CD4-positive, CD25-positive, alpha-beta regulatory T cell (primary cell): ENCODE results near the gene GPR87. TPM values are rescaled to one million over a fixed set of nuclear protein-coding genes. Genes with fewer than 3 reads are reported as not detected.

ENCODE experiments used
- ATAC-seq, 2 donors: fragments of 150-1000 bp; cut with Tn5 transposase; one replicate each; pipeline ENCODE4 v1.10.0; 2021; ENCODE audit warnings: low read depth in 2 of 2, moderate number of reproducible peaks in 2 of 2, moderate library complexity in 1 of 2
- DNase-seq, 3 donors: peaks; one replicate each; pipeline versions ENCODE4 v3.0.0 to v3.0.0-alpha.2; 2012 to 2022; ENCODE audit warnings: mixed read lengths in 1 of 3
- H3K27ac ChIP-seq: one replicate; pipeline ENCODE4 v1.7.0; 2013; ENCODE audit warnings: mild to moderate bottlenecking, low read length; ENCODE audit not compliant: insufficient read depth, poor library complexity, severe bottlenecking
- H3K27me3 ChIP-seq: one replicate; pipeline ENCODE4 v1.7.0; 2013; ENCODE audit warnings: low read length; ENCODE audit not compliant: control insufficient read depth, insufficient read depth
- H3K36me3 ChIP-seq: one replicate; pipeline ENCODE4 v1.7.0; 2013; ENCODE audit warnings: mild to moderate bottlenecking, low read length, moderate library complexity; ENCODE audit not compliant: control insufficient read depth, insufficient read depth
- H3K4me1 ChIP-seq: 2 replicates; pipeline ENCODE4 v1.7.0; 2013; ENCODE audit warnings: mild to moderate bottlenecking, low read length; ENCODE audit not compliant: insufficient read depth, control insufficient read depth, poor library complexity, severe bottlenecking
- H3K4me3 ChIP-seq: one replicate; pipeline ENCODE4 v1.7.0; 2013; ENCODE audit warnings: low read depth, mild to moderate bottlenecking, low read length, moderate library complexity
- H3K9me3 ChIP-seq, 2 experiments: 1 replicate in 1 of 2; 2 replicates in 1 of 2; pipeline ENCODE4 v1.7.0; 2013; ENCODE audit warnings: low read length in 2 of 2, mild to moderate bottlenecking in 1 of 2, moderate library complexity in 1 of 2; ENCODE audit not compliant: control insufficient read depth in 2 of 2
- H3K27ac Mint-ChIP-seq, 3 donors: one replicate each; pipeline ENCODE4 v1.8.0; 2020 to 2022; ENCODE audit warnings: mild to moderate bottlenecking in 3 of 3, mixed read lengths in 3 of 3, moderate library complexity in 2 of 3
- H3K27me3 Mint-ChIP-seq: one replicate; pipeline ENCODE4 v1.8.0; 2022; ENCODE audit warnings: mild to moderate bottlenecking, mixed read lengths
- H3K36me3 Mint-ChIP-seq: one replicate; pipeline ENCODE4 v1.8.0; 2020; ENCODE audit warnings: mixed read lengths
- H3K4me1 Mint-ChIP-seq, 4 donors: one replicate each; pipeline ENCODE4 v1.8.0; 2020 to 2022; ENCODE audit warnings: mixed read lengths in 4 of 4, mild to moderate bottlenecking in 1 of 4
- H3K4me3 Mint-ChIP-seq, 4 donors: one replicate each; pipeline ENCODE4 v1.8.0; 2020 to 2022; ENCODE audit warnings: mild to moderate bottlenecking in 4 of 4, mixed read lengths in 4 of 4, moderate library complexity in 3 of 4
- H3K9me3 Mint-ChIP-seq, 7 donors: one replicate each; pipeline ENCODE4 v1.8.0; 2020 to 2022; ENCODE audit warnings: mixed read lengths in 7 of 7, mild to moderate bottlenecking in 3 of 7, moderate library complexity in 2 of 7
- polyA plus RNA-seq, 4 donors: library from polyadenylated mRNA; unstranded; fragments of 300-500 nt; fragmentation: Illumina TruSeq; gene quantifications; one replicate each; pipeline ENCODE4 v1.2.3, GENCODE V29; 2021
- total RNA-seq: library from RNA; stranded (reverse); gene quantifications from one replicate; pipeline ENCODE4 v1.2.3, GENCODE V29; 2022

The GPR87 gene
- total and polyA plus RNA-seq, 5 donors from 2014 or later = not detected

- Histone ChIP-seq H3K27me3 (no peaks in the 10 kb centered on the region), H3K4me1 (no peaks in the 10 kb centered on the region), H3K36me3 (no peaks in the 10 kb centered on the region), H3K9me3 (no peaks in the 10 kb centered on the region), H3K4me3 (no peak overlapping the region), H3K27ac (no peak overlapping the region)
- Mint-ChIP-seq H3K27me3 (no peaks in the 10 kb centered on the region), H3K36me3 (no peaks in the 10 kb centered on the region), H3K4me1 (peaks cover 0 to 4% (median 2%) of the 10 kb centered on the region in 4 donors), H3K27ac (peak overlapping the region in 1 of 3 donors; percentile 57), H3K9me3 (no peaks in the 10 kb centered on the region), H3K4me3 (peak overlapping the region in 1 of 4 donors; percentile 1)
- no peak for DNase-seq
- ATAC-seq = no peak
Measured at GRCh38 chr3:151269631-151270030, 47.0 kb downstream of the GPR87 start.

- no peak overlapping the region for H3K4me3 Mint-ChIP-seq
- Histone ChIP-seq H3K4me3 (no peak overlapping the region), H3K27ac (no peak overlapping the region), H3K36me3 (no peaks in the 10 kb centered on the region), H3K27me3 (no peaks in the 10 kb centered on the region), H3K4me1 (no peaks in the 10 kb centered on the region), H3K9me3 (no peaks in the 10 kb centered on the region)
- H3K27ac Mint-ChIP-seq = peak overlapping the region in 1 of 3 donors; percentile 16
- DNase-seq (no peak), ATAC-seq (peak in 1 of 2 donors; percentile 43)
- H3K4me1 Mint-ChIP-seq = peaks cover 0 to 4% (median 2%) of the 10 kb centered on the region in 4 donors
- no peaks in the 10 kb centered on the region for H3K27me3 Mint-ChIP-seq
- H3K9me3 Mint-ChIP-seq = no peaks in the 10 kb centered on the region
- no peaks in the 10 kb centered on the region for H3K36me3 Mint-ChIP-seq
Measured at GRCh38 chr3:151268267-151269235, 48.1 kb downstream of the GPR87 start.

- Histone ChIP-seq H3K27me3 (no peaks in the 10 kb centered on the region), H3K4me1 (no peaks in the 10 kb centered on the region), H3K4me3 (no peak overlapping the region), H3K36me3 (no peaks in the 10 kb centered on the region), H3K27ac (no peak overlapping the region), H3K9me3 (no peaks in the 10 kb centered on the region)
- peaks cover 0 to 4% (median 2%) of the 10 kb centered on the region in 4 donors for H3K4me1 Mint-ChIP-seq
- H3K27ac Mint-ChIP-seq = no peak overlapping the region
- H3K36me3 Mint-ChIP-seq = no peaks in the 10 kb centered on the region
- H3K27me3 Mint-ChIP-seq = no peaks in the 10 kb centered on the region
- ATAC-seq (no peak), DNase-seq (no peak)
- no peak overlapping the region for H3K4me3 Mint-ChIP-seq
- no peaks in the 10 kb centered on the region for H3K9me3 Mint-ChIP-seq
Measured at GRCh38 chr3:151267066-151267465, 49.6 kb downstream of the GPR87 start.

GRCh38 chr3:151265866-151266265 is 50.8 kb downstream of the GPR87 start:
- ATAC-seq (peak; percentile 62 to 67), DNase-seq (no peak)
- Histone ChIP-seq H3K4me1 (no peaks in the 10 kb centered on the region), H3K36me3 (no peaks in the 10 kb centered on the region), H3K27me3 (no peaks in the 10 kb centered on the region), H3K9me3 (no peaks in the 10 kb centered on the region), H3K27ac (no peak overlapping the region), H3K4me3 (no peak overlapping the region)
- Mint-ChIP-seq H3K4me1 (peaks cover 0 to 4% (median 2%) of the 10 kb centered on the region in 4 donors), H3K4me3 (no peak overlapping the region), H3K9me3 (no peaks in the 10 kb centered on the region), H3K36me3 (no peaks in the 10 kb centered on the region), H3K27me3 (no peaks in the 10 kb centered on the region), H3K27ac (no peak overlapping the region)

DNA sequence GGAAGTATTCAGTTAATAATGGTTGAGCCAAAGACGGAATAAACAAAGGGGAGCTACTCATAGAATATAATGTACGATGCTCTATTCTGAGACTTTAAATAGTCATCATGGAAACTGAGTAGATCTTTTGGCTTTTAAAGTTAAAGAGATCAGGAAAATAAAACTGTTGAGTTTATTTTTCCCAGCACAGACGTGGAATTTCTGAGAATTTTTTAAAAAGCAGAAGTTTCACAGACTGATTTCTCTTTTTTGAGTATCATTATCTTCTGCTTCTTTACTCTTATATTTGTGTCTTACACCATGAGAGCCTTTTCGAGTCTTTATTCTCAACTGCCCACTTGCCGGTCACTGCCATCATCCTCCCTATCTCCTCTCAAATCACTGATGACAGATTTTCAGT is 51.5 kb downstream of the GPR87 start:
- no peak overlapping the region for H3K27ac ChIP-seq
- no peaks in the 10 kb centered on the region for H3K9me3 ChIP-seq
- Mint-ChIP-seq H3K27me3 (peaks cover 6% of the 10 kb centered on the region), H3K4me3 (no peak overlapping the region), H3K9me3 (no peaks in the 10 kb centered on the region), H3K4me1 (peaks cover 0 to 4% (median 2%) of the 10 kb centered on the region in 4 donors), H3K36me3 (no peaks in the 10 kb centered on the region), H3K27ac (no peak overlapping the region)
- no peak overlapping the region for H3K4me3 ChIP-seq
- H3K27me3 ChIP-seq = no peaks in the 10 kb centered on the region
- H3K4me1 ChIP-seq = no peaks in the 10 kb centered on the region
- ATAC-seq (no peak), DNase-seq (no peak)
- H3K36me3 ChIP-seq = no peaks in the 10 kb centered on the region

GRCh38 chr3:151264605-151265004 is 52.0 kb downstream of the GPR87 start:
- ATAC-seq = no peak
- peaks cover 0 to 4% (median 2%) of the 10 kb centered on the region in 4 donors for H3K4me1 Mint-ChIP-seq
- DNase-seq = no peak

GRCh38 chr3:151262871-151263525 is 53.6 kb downstream of the GPR87 start:
- Mint-ChIP-seq H3K27ac (peak overlapping the region in 1 of 3 donors; percentile 74), H3K4me1 (no peaks in the 10 kb centered on the region), H3K4me3 (no peak overlapping the region), H3K36me3 (no peaks in the 10 kb centered on the region), H3K27me3 (peaks cover 15% of the 10 kb centered on the region), H3K9me3 (no peaks in the 10 kb centered on the region)
- Histone ChIP-seq H3K27ac (no peak overlapping the region), H3K36me3 (no peaks in the 10 kb centered on the region), H3K9me3 (no peaks in the 10 kb centered on the region), H3K27me3 (peaks cover 3% of the 10 kb centered on the region), H3K4me1 (no peaks in the 10 kb centered on the region), H3K4me3 (no peak overlapping the region)
- DNase-seq (no peak), ATAC-seq (no peak)

More at GRCh38 chr3:151264605-151265004, 52.0 kb downstream of the GPR87 start:
- Mint-ChIP-seq H3K27me3 (peaks cover 11% of the 10 kb centered on the region), H3K27ac (peak overlapping the region in 1 of 3 donors; percentile 27), H3K36me3 (no peaks in the 10 kb centered on the region), H3K9me3 (no peaks in the 10 kb centered on the region), H3K4me3 (no peak overlapping the region)
- no peak overlapping the region for H3K4me3 ChIP-seq
- no peaks in the 10 kb centered on the region for H3K9me3 ChIP-seq
- no peaks in the 10 kb centered on the region for H3K36me3 ChIP-seq
- H3K27ac ChIP-seq = no peak overlapping the region
- H3K27me3 ChIP-seq = no peaks in the 10 kb centered on the region
- no peaks in the 10 kb centered on the region for H3K4me1 ChIP-seq
